DND-41 (cell line): ENCODE data around the gene OR5AU1.

ENCODE experiments used
- ATAC-seq: fragments of 200-7000 bp; cut with Tn5 transposase; 3 replicates; pipeline ENCODE4 v1.9.1; 2021; ENCODE audit warnings: low read depth; ENCODE audit not compliant: insufficient read depth
- DNase-seq: peaks from one replicate; pipeline ENCODE4 v3.0.0-alpha.2; 2020
- H2AFZ ChIP-seq: 2 replicates; pipeline ENCODE4 v1.6.0; 2012; ENCODE audit warnings: low read depth, low read length
- H3K27ac ChIP-seq: 2 replicates; pipeline ENCODE4 v1.5.1; 2012; ENCODE audit warnings: low read length, inconsistent platforms
- H3K27me3 ChIP-seq: fragments of 200-600 bp; sonication (generic); 2 replicates; pipeline ENCODE4 v1.6.0; 2012; ENCODE audit warnings: low read length, mild to moderate bottlenecking, inconsistent platforms; ENCODE audit not compliant: insufficient read depth, poor library complexity
- H3K36me3 ChIP-seq: 2 replicates; pipeline ENCODE4 v1.5.1; 2012; ENCODE audit warnings: low read length, inconsistent platforms; ENCODE audit not compliant: insufficient read depth
- H3K4me1 ChIP-seq: 2 replicates; pipeline ENCODE4 v1.5.1; 2012; ENCODE audit warnings: mild to moderate bottlenecking, low read length; ENCODE audit not compliant: insufficient read depth
- H3K4me2 ChIP-seq: 2 replicates; pipeline ENCODE4 v1.6.0; 2012; ENCODE audit warnings: mild to moderate bottlenecking, moderate library complexity, low read length, inconsistent platforms; ENCODE audit not compliant: insufficient read depth
- H3K4me3 ChIP-seq, 2 experiments: fragments of 200-600 bp in 1 of 2; shearing (Covaris generic) in 1 of 2; 2 replicates each; pipeline ENCODE4 v1.5.1; 2012 to 2016; ENCODE audit warnings: inconsistent platforms in 2 of 2, low read length in 2 of 2, mild to moderate bottlenecking in 2 of 2, low read depth in 1 of 2, moderate library complexity in 1 of 2
- H3K79me2 ChIP-seq: 2 replicates; pipeline ENCODE4 v1.6.0; 2012; ENCODE audit warnings: low read length, inconsistent platforms; ENCODE audit not compliant: insufficient read depth
- H3K9ac ChIP-seq: 2 replicates; pipeline ENCODE4 v1.6.0; 2012; ENCODE audit warnings: low read depth, mild to moderate bottlenecking, inconsistent platforms, low read length, moderate library complexity
- H3K9me3 ChIP-seq: 2 replicates; pipeline ENCODE4 v1.5.1; 2012; ENCODE audit warnings: low read length, moderate library complexity, mild to moderate bottlenecking, inconsistent platforms; ENCODE audit not compliant: insufficient read depth, severe bottlenecking
- H4K20me1 ChIP-seq: 2 replicates; pipeline ENCODE4 v1.6.0; 2012; ENCODE audit warnings: low read length; ENCODE audit not compliant: insufficient read depth
- EZH2 ChIP-seq: IDR thresholded peaks from 3 replicates; pipeline ENCODE4 v1.6.1; 2012; ENCODE audit warnings: borderline replicate concordance, low read depth, mild to moderate bottlenecking, moderate library complexity, low read length, inconsistent platforms; ENCODE audit not compliant: severe bottlenecking
- TF ChIP-seq, protein P1 (sequence below): IDR thresholded peaks from 2 replicates; pipeline ENCODE4 v1.5.1; 2012; ENCODE audit warnings: borderline replicate concordance, low read length, moderate library complexity, mild to moderate bottlenecking; ENCODE audit not compliant: poor library complexity, severe bottlenecking; ENCODE audit errors: extremely low read depth

OR5AU1 gene

DNA sequence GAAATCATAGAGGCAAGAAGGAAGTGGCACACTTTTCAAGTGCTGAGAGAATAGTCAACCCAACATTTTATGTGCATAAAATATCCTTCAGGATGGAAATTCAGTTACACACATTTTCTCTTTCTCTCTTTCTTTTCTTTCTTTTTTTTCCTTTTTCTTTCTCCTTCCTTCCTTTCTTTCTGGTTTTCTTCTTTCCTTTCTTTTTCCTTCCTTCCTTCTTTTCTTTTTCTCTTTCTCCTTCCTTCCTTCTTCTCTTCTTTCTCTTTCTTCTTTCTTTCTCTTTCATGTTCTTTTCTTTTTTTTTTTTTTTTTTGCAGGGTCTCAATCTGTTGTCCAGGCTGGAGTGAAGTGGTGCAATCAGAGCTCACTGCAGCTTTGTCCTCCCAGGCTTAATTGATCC is 38.7 kb upstream of the OR5AU1 start:
- no peak overlapping the region for H3K9ac ChIP-seq
- H3K27me3 ChIP-seq: no peaks in the 10 kb centered on the region
- H3K4me3 ChIP-seq: no peak overlapping the region
- no peak overlapping the region for H2AFZ ChIP-seq
- 0 out of 2 replicates have a peak, but pooled peaks cover 3% of the 10 kb centered on the region for H4K20me1 ChIP-seq
- no peak overlapping the region for H3K27ac ChIP-seq
- no peak overlapping the region for H3K4me2 ChIP-seq
- H3K4me1 ChIP-seq: peaks cover 21% of the 10 kb centered on the region
- H3K36me3 ChIP-seq: no peaks in the 10 kb centered on the region
- DNase-seq (no peak), ATAC-seq (no peak)
- TF ChIP-seq, protein P1, sequence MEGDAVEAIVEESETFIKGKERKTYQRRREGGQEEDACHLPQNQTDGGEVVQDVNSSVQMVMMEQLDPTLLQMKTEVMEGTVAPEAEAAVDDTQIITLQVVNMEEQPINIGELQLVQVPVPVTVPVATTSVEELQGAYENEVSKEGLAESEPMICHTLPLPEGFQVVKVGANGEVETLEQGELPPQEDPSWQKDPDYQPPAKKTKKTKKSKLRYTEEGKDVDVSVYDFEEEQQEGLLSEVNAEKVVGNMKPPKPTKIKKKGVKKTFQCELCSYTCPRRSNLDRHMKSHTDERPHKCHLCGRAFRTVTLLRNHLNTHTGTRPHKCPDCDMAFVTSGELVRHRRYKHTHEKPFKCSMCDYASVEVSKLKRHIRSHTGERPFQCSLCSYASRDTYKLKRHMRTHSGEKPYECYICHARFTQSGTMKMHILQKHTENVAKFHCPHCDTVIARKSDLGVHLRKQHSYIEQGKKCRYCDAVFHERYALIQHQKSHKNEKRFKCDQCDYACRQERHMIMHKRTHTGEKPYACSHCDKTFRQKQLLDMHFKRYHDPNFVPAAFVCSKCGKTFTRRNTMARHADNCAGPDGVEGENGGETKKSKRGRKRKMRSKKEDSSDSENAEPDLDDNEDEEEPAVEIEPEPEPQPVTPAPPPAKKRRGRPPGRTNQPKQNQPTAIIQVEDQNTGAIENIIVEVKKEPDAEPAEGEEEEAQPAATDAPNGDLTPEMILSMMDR: no peak
- TF ChIP-seq EZH2: no peak
- H3K9me3 ChIP-seq: no peaks in the 10 kb centered on the region
- no peaks in the 10 kb centered on the region for H3K79me2 ChIP-seq

DNA sequence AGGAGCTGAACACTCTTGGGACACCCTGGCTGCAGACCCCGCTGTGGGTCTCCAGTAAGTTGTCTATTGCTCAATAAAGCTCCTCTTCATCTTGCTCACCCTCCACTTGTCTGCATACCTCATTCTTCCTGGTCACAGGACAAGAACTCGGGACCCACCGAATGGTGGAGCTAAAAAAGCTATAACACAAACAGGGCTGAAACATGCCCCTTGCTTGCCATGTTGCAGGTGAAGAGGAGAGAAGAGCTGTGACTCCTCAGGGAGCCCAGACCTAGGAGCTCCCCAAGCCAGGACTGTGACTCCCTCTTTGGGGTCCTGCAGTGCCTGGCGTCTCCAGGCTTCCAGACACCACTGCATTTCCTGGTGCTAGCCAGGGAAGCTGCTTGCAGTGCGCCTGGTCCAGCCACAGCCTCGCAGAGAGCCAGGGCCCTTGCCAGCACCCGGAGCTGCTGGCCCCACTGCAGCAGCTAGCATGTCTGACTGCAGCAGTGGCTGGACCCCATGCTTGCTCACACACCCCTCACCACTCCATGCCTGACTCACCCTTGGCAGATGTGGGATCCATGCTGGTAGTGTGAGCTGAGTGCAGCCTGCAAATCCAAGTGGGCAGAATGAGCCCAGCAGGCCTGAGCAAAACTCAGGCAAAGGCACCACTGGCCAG is 37.1 kb upstream of the OR5AU1 start:
- 0 out of 2 replicates have a peak, but pooled peaks cover 3% of the 10 kb centered on the region for H4K20me1 ChIP-seq
- peak overlapping the region; percentile 78; the same call in 1 of the 2 replicates for H3K27ac ChIP-seq
- H3K4me1 ChIP-seq: peaks cover 21% of the 10 kb centered on the region
- no peak overlapping the region for H3K9ac ChIP-seq
- DNase-seq: no peak
- no peaks in the 10 kb centered on the region for H3K27me3 ChIP-seq
- ATAC-seq: no peak
- H3K9me3 ChIP-seq: no peaks in the 10 kb centered on the region
- TF ChIP-seq, protein P1: no peak
- TF ChIP-seq EZH2: no peak
- no peaks in the 10 kb centered on the region for H3K79me2 ChIP-seq
- H3K4me3 ChIP-seq: no peak overlapping the region; a peak in 1 of 4 replicates
- H2AFZ ChIP-seq: peak overlapping the region; percentile 79
- H3K4me2 ChIP-seq: peak overlapping the region; percentile 77
- no peaks in the 10 kb centered on the region for H3K36me3 ChIP-seq

DNA sequence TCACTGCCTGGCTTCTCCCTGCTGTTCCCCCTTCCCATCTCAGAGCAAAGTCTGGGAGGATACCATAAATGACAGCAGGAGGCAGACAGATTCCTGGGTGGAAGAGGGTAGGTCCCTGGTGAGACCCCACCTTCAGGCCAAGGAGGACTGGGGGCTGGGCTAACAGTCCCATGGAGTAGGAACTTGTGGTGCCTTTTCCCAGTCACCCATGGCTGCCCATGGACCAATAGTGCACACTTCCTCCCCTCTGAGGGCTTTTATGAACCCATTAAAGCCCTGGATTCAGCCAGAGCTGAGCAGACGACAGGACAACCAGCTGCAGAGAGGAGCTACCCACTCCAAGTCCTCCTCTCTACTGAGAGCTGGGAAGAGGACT is 36.6 kb upstream of the OR5AU1 start:
- Histone ChIP-seq H3K36me3 (no peaks in the 10 kb centered on the region), H3K27ac (peak overlapping the region; percentile 78), H2AFZ (peak overlapping the region; percentile 79), H3K27me3 (no peaks in the 10 kb centered on the region), H3K9me3 (no peaks in the 10 kb centered on the region), H3K9ac (peak overlapping the region; percentile 39), H3K79me2 (no peaks in the 10 kb centered on the region), H4K20me1 (0 out of 2 replicates have a peak, but pooled peaks cover 3% of the 10 kb centered on the region), H3K4me3 (peak overlapping the region in 1 of 2 experiments; percentile 51; a peak in 2 of 4 replicates), H3K4me2 (peak overlapping the region; percentile 77), H3K4me1 (peaks cover 21% of the 10 kb centered on the region)
- no peak for TF ChIP-seq EZH2
- TF ChIP-seq, protein P1: no peak
- DNase-seq: no peak
- no peak; the same call in 2 of the 3 replicates for ATAC-seq
